HEK293 (cell line): ENCODE results near the gene SYT10.

Experiments used
- CTCF ChIP-seq: fragments of 450-650 bp; formaldehyde crosslinking; IDR thresholded peaks from 2 replicates; pipeline ENCODE4 v1.5.1; 2016; ENCODE audit warnings: missing biosample characterization, missing genetic modification characterization
- REST ChIP-seq: fragments of 450-650 bp; formaldehyde crosslinking; IDR thresholded peaks from 2 replicates; pipeline ENCODE4 v1.5.1; 2016; ENCODE audit warnings: missing biosample characterization, missing genetic modification characterization
- TSHZ1 ChIP-seq: fragments of 450-650 bp; formaldehyde crosslinking; IDR thresholded peaks from 2 replicates; pipeline ENCODE4 v1.5.1; 2016; ENCODE audit warnings: missing biosample characterization, missing genetic modification characterization, borderline replicate concordance
- ZFHX2 ChIP-seq: fragments of 450-650 bp; formaldehyde crosslinking; conservative IDR thresholded peaks from 2 replicates; pipeline ENCODE4 v1.5.1; 2016; ENCODE audit warnings: missing biosample characterization, missing genetic modification characterization
- ZNF24 ChIP-seq: fragments of 450-650 bp; formaldehyde crosslinking; IDR thresholded peaks from 2 replicates; pipeline ENCODE4 v1.5.1; 2016; ENCODE audit warnings: missing biosample characterization, missing genetic modification characterization
- ZNF274 ChIP-seq, 2 experiments: fragments of 200-500 bp in 1 of 2; fragments of 450-650 bp in 1 of 2; sonication (Bioruptor generic) in 1 of 2; formaldehyde crosslinking in 1 of 2; IDR thresholded peaks; 2 replicates each; pipeline versions ENCODE4 v1.5.1 to v1.6.1; 2014 to 2016; ENCODE audit warnings: borderline replicate concordance in 1 of 2, inconsistent platforms in 1 of 2, low read length in 1 of 2, missing biosample characterization in 1 of 2, missing genetic modification characterization in 1 of 2
- ZNF426 ChIP-seq: fragments of 450-650 bp; formaldehyde crosslinking; IDR thresholded peaks from 2 replicates; pipeline ENCODE4 v1.5.1; 2017; ENCODE audit warnings: missing biosample characterization, missing genetic modification characterization, mild to moderate bottlenecking, inconsistent platforms, moderate library complexity

GRCh38 chr12:33427071-33427470, 12.5 kb downstream of the SYT10 start:
- no peak for TF ChIP-seq TSHZ1 (tag by site-specific recombination)
- no peak for TF ChIP-seq ZNF426 (tag by site-specific recombination)
- no peak for TF ChIP-seq CTCF
- no peak for TF ChIP-seq REST (tag by site-specific recombination)
- no peak for TF ChIP-seq ZNF274 (IDR thresholded peaks at IDR 0.05; ENCODE audit: low read length)
- no peak for TF ChIP-seq ZNF274 (tag by site-specific recombination; IDR thresholded peaks at IDR 0.05; ENCODE audit: borderline replicate concordance)
- no peak for TF ChIP-seq ZNF24 (tag by site-specific recombination)
- no peak for TF ChIP-seq ZFHX2
